Fibroblast of villous mesenchyme (primary cell): ENCODE data around the gene NPR3. TPM values are rescaled to one million over a fixed set of nuclear protein-coding genes. Genes with fewer than 3 reads are reported as not detected.
"Not testable (repeated sequence)": the region's sequence is repeated elsewhere in the genome, so short reads cannot be mapped to it uniquely, and the experiment has no call there.

Experiments used
- DNase-seq: peaks from one replicate; pipeline ENCODE4 v3.0.0-alpha.2; 2010; ENCODE audit warnings: low read depth
- H3K4me3 ChIP-seq: 2 replicates; pipeline ENCODE4 v1.5.1; 2011; ENCODE audit warnings: low read depth, mild to moderate bottlenecking, low read length
- CTCF ChIP-seq: IDR thresholded peaks from 2 replicates; pipeline ENCODE4 v1.5.1; 2012; ENCODE audit warnings: low read depth, mild to moderate bottlenecking, low read length; ENCODE audit not compliant: insufficient read depth
- total RNA-seq: library from RNA; depleted of rRNA; stranded (reverse); fragments of >200 nt; gene quantifications from 2 replicates; pipeline ENCODE4 v1.2.3, GENCODE V29; 2012

Gene NPR3
- total RNA-seq, 1 donor = 6.5 TPM

GRCh38 chr5:32790411-32790951 lies 79.4 kb downstream of the NPR3 start:
- peak; percentile 28 for DNase-seq
- no peak for TF ChIP-seq CTCF
- H3K4me3 ChIP-seq = no peak overlapping the region

- no peak for TF ChIP-seq CTCF
- peak; percentile 33 for DNase-seq
- H3K4me3 ChIP-seq = no peak overlapping the region
These were observed 80.6 kb downstream of the NPR3 start for GRCh38 chr5:32791536-32792243.

- TF ChIP-seq CTCF = peak; percentile 49
- DNase-seq = peak; percentile 16
- H3K4me3 ChIP-seq = no peak overlapping the region
These were observed 83.0 kb downstream of the NPR3 start for GRCh38 chr5:32794086-32794485.

- DNase-seq = no peak
- H3K4me3 ChIP-seq = no peak overlapping the region
- no peak for TF ChIP-seq CTCF
These were observed 91.6 kb downstream of the NPR3 start for GRCh38 chr5:32802764-32803163.

- DNase-seq = no peak
- no peak overlapping the region for H3K4me3 ChIP-seq
These were observed 92.5 kb downstream of the NPR3 start for GRCh38 chr5:32803656-32804055.

GRCh38 chr5:32805462-32805861 lies 94.3 kb downstream of the NPR3 start:
- not testable (repeated sequence) for H3K4me3 ChIP-seq, DNase-seq

More at GRCh38 chr5:32803656-32804055, 92.5 kb downstream of the NPR3 start:
- TF ChIP-seq CTCF = no peak

- no peak for TF ChIP-seq CTCF
- no peak overlapping the region for H3K4me3 ChIP-seq
- DNase-seq = peak; percentile 69
These were observed 95.0 kb downstream of the NPR3 start for GRCh38 chr5:32805971-32806638.
